K562 (cell line): ENCODE measurements around the gene PPT2. TPM values are rescaled to one million over a fixed set of nuclear protein-coding genes. Genes with fewer than 3 reads are reported as not detected.

Experiments
- CHD4 ChIP-seq: fragments of 200-600 bp; sonication (generic); IDR thresholded peaks from 3 replicates; pipeline ENCODE4 v1.6.1; 2012; ENCODE audit warnings: low read depth, mild to moderate bottlenecking, mixed read lengths, low read length, inconsistent platforms; ENCODE audit not compliant: insufficient read depth, insufficient replicate concordance, poor library complexity, severe bottlenecking
- ELK3 ChIP-seq: fragments of 450-650 bp; formaldehyde crosslinking; IDR thresholded peaks from 2 replicates; pipeline ENCODE4 v1.4.0; 2020; ENCODE audit warnings: mild to moderate bottlenecking
- ERF ChIP-seq: fragments of 450-650 bp; formaldehyde crosslinking; IDR thresholded peaks from 2 replicates; pipeline ENCODE4 v1.4.0; 2020; ENCODE audit warnings: mild to moderate bottlenecking, mixed read lengths
- ETS2 ChIP-seq: IDR thresholded peaks from 2 replicates; pipeline ENCODE4 v1.6.1; 2016; ENCODE audit warnings: borderline replicate concordance, missing genetic modification characterization, mild to moderate bottlenecking, moderate library complexity, missing compliant biosample characterization; ENCODE audit not compliant: poor library complexity, severe bottlenecking
- MCM3 ChIP-seq: fragments of 450-650 bp; IDR thresholded peaks from 2 replicates; pipeline ENCODE4 v1.6.1; 2016
- NFIC ChIP-seq: fragments of 450-650 bp; IDR thresholded peaks from 2 replicates; pipeline ENCODE4 v1.6.1; 2017; ENCODE audit warnings: mild to moderate bottlenecking, inconsistent platforms
- RNF219 ChIP-seq: fragments of 250-450 bp; sonication (Bioruptor Pico); IDR thresholded peaks from 2 replicates; pipeline ENCODE4 v1.5.0; 2022; ENCODE audit warnings: mild to moderate bottlenecking
- SP2 ChIP-seq: IDR thresholded peaks from 2 replicates; pipeline ENCODE4 v1.6.1; 2011; ENCODE audit warnings: mild to moderate bottlenecking, low read depth, low read length, moderate library complexity; ENCODE audit not compliant: poor library complexity, severe bottlenecking; ENCODE audit errors: extremely low read depth
- TAF1 ChIP-seq: IDR thresholded peaks from 2 replicates; pipeline ENCODE4 v1.6.1; 2011; ENCODE audit warnings: mild to moderate bottlenecking, low read length, moderate library complexity; ENCODE audit not compliant: insufficient read depth, control insufficient read depth, severe bottlenecking; ENCODE audit errors: extremely low read depth
- ZBTB40 ChIP-seq, 2 experiments: fragments of 450-650 bp in 1 of 2; sonication (generic) in 1 of 2; formaldehyde crosslinking in 1 of 2; IDR thresholded peaks; 2 replicates each; pipeline versions ENCODE4 v1.7.1 to v1.9.0; 2016 to 2022; ENCODE audit warnings: inconsistent platforms in 1 of 2, mild to moderate bottlenecking in 1 of 2, missing genetic modification reagents in 1 of 2
- polyA plus RNA-seq, 8 experiments: library from polyadenylated mRNA; depleted of rRNA in 4 of 8; stranded (reverse) in 5 of 8; unstranded in 3 of 8; fragments of >200 nt; fragmentation: Nextera tagmentation in 2 of 8; fragmentation: Illumina TruSeq in 1 of 8; extraction: Ambion mirVana in 2 of 8; extraction: Trizol in 1 of 8; gene quantifications; 2 replicates each; pipeline versions ENCODE4 v1.2.1 to v1.2.3, GENCODE V29; 2011 to 2014; ENCODE audit warnings: inconsistent platforms in 1 of 8, missing spikeins in 1 of 8
- total RNA-seq, 7 experiments: library from RNA; depleted of rRNA in 6 of 7; stranded (reverse); fragments of >200 nt in 6 of 7; fragmentation: Illumina TruSeq in 2 of 7; extraction: Trizol in 2 of 7; gene quantifications; 2 replicates each; pipeline versions ENCODE4 v1.2.1 to v1.2.3, GENCODE V29; 2011 to 2021; ENCODE audit warnings: low replicate concordance in 1 of 7

The PPT2 gene
- total and polyA plus RNA-seq, 9 of the 15 experiments (the other 6 are each of a cell fraction or from before 2014, with no cell fraction given) = 27.4 to 98.8 (median 69.9) TPM

- TF ChIP-seq ZBTB40 (IDR thresholded peaks at IDR 0.05) (no peak), ZBTB40 (CRISPR knock-in tag; IDR thresholded peaks at IDR 0.05) (no peak), TAF1 (peak; percentile 41), MCM3 (no peak), CHD4 (no peak), RNF219 (no peak), ERF (CRISPR knock-in tag) (no peak), ETS2 (tag) (no peak), ELK3 (no peak), SP2 (peak; percentile 94), NFIC (no peak)
Observed at GRCh38 chr6:32177788-32178546, 24.0 kb downstream of the PPT2 start, which contains the start of gene RNF5 (continued).
